ENCODE data around the gene HORMAD2. TPM values are rescaled to one million over a fixed set of nuclear protein-coding genes. Genes with fewer than 3 reads are reported as not detected.

Gene HORMAD2
- total RNA-seq, 1 donor from 2014 or later = not detected

DNA sequence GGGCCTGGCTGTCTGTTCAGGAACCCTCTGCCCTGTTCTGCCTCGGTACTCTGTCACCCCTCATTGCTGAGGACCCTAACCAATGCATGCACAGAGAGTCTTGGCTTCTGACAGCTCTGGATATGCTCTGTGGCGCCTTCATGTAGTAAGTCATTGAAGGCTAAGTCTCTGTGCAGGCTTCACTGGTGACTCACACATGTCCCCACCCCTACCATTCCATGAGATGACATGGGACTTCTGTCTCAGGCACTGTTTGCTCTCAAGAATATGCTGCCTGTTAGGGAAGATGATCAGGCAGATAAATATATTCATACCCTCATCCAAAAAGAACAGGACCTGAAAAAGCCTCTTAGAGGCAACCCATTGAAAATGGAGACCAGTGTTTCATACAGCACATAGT, 43.6 kb upstream of the HORMAD2 start:
- TF ChIP-seq, protein P1, sequence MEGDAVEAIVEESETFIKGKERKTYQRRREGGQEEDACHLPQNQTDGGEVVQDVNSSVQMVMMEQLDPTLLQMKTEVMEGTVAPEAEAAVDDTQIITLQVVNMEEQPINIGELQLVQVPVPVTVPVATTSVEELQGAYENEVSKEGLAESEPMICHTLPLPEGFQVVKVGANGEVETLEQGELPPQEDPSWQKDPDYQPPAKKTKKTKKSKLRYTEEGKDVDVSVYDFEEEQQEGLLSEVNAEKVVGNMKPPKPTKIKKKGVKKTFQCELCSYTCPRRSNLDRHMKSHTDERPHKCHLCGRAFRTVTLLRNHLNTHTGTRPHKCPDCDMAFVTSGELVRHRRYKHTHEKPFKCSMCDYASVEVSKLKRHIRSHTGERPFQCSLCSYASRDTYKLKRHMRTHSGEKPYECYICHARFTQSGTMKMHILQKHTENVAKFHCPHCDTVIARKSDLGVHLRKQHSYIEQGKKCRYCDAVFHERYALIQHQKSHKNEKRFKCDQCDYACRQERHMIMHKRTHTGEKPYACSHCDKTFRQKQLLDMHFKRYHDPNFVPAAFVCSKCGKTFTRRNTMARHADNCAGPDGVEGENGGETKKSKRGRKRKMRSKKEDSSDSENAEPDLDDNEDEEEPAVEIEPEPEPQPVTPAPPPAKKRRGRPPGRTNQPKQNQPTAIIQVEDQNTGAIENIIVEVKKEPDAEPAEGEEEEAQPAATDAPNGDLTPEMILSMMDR (IDR thresholded peaks at IDR 0.05) = no peak
- Mint-ChIP-seq H3K27me3 (ENCODE audit: unreplicated experiment) (no peaks in the 10 kb centered on the region), H3K4me1 (ENCODE audit: unreplicated experiment) (peaks cover 3% of the 10 kb centered on the region), H3K36me3 (ENCODE audit: unreplicated experiment) (peaks cover 4% of the 10 kb centered on the region), H3K9me3 (ENCODE audit: unreplicated experiment) (no peaks in the 10 kb centered on the region), H3K27ac (ENCODE audit: unreplicated experiment) (no peak overlapping the region), H3K4me3 (ENCODE audit: unreplicated experiment) (no peak overlapping the region)
- DNase-seq (ENCODE audit: extremely low spot score, unreplicated experiment) = no peak

GRCh38 chr22:30038219-30038618, 42.0 kb upstream of the HORMAD2 start:
- TF ChIP-seq, protein P1 (IDR thresholded peaks at IDR 0.05) = no peak
- Mint-ChIP-seq H3K4me3 (ENCODE audit: unreplicated experiment) (no peak overlapping the region), H3K27ac (ENCODE audit: unreplicated experiment) (no peak overlapping the region), H3K9me3 (ENCODE audit: unreplicated experiment) (no peaks in the 10 kb centered on the region), H3K4me1 (ENCODE audit: unreplicated experiment) (peaks cover 6% of the 10 kb centered on the region), H3K27me3 (ENCODE audit: unreplicated experiment) (no peaks in the 10 kb centered on the region), H3K36me3 (ENCODE audit: unreplicated experiment) (peaks cover 4% of the 10 kb centered on the region)
- DNase-seq (ENCODE audit: extremely low spot score, unreplicated experiment) = no peak

- TF ChIP-seq, protein P1 (IDR thresholded peaks at IDR 0.05) = no peak
- DNase-seq (ENCODE audit: extremely low spot score, unreplicated experiment) = peak; percentile 68
- Mint-ChIP-seq H3K27me3 (ENCODE audit: unreplicated experiment) (no peaks in the 10 kb centered on the region), H3K9me3 (ENCODE audit: unreplicated experiment) (no peaks in the 10 kb centered on the region), H3K4me1 (ENCODE audit: unreplicated experiment) (peaks cover 23% of the 10 kb centered on the region), H3K27ac (ENCODE audit: unreplicated experiment) (no peak overlapping the region), H3K4me3 (ENCODE audit: unreplicated experiment) (no peak overlapping the region), H3K36me3 (ENCODE audit: unreplicated experiment) (peaks cover 2% of the 10 kb centered on the region)
Measured at GRCh38 chr22:30040499-30041260, 39.6 kb upstream of the HORMAD2 start.

DNA sequence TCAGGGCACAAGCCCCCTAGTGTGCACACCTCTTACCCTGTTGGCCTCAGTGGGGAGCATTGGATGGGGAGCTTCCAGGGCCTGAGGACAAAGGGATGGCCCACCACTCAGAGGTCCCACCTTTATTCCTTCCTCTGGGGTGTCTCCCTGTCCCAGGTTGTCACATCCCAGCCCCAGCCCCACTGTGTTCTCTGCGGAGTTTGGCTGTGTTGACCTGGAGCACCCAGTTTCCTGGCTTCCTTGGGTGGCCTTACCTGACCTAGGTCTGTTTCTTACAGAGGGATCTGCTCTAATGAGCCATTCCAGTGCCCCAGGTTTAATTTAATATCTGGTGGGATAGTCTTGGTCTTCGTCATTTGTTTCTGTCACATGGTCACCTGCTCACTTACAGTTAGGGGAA, 38.8 kb upstream of the HORMAD2 start:
- H3K4me3 Mint-ChIP-seq (ENCODE audit: unreplicated experiment) = no peak overlapping the region
- H3K9me3 Mint-ChIP-seq (ENCODE audit: unreplicated experiment) = no peaks in the 10 kb centered on the region
- H3K27ac Mint-ChIP-seq (ENCODE audit: unreplicated experiment) = no peak overlapping the region
- H3K36me3 Mint-ChIP-seq (ENCODE audit: unreplicated experiment) = no peaks in the 10 kb centered on the region
- peaks cover 23% of the 10 kb centered on the region for H3K4me1 Mint-ChIP-seq (ENCODE audit: unreplicated experiment)
- peak; percentile 42 for DNase-seq (ENCODE audit: extremely low spot score, unreplicated experiment)
- no peaks in the 10 kb centered on the region for H3K27me3 Mint-ChIP-seq (ENCODE audit: unreplicated experiment)
- TF ChIP-seq, protein P1 (IDR thresholded peaks at IDR 0.05) = no peak

DNA sequence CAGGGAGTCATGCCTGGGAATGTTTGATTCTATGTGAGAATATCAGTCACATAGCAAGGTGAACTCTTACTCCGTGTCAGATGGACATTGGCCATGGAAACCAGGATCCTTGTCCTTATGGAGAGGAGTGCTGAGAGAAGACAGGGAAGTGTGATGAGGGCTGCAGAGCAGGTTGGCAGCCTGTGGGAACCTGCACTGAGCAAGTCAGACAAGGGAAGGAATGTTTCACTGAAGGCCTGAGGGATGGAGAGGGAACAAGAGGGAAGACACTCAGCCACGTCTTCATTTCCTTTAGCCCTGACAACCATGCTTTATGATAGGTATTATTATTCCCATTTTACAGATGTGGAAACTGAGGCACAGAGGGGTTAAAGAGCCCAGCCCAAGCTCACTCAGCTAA, 38.4 kb upstream of the HORMAD2 start:
- H3K4me3 Mint-ChIP-seq (ENCODE audit: unreplicated experiment) = no peak overlapping the region
- H3K4me1 Mint-ChIP-seq (ENCODE audit: unreplicated experiment) = peaks cover 23% of the 10 kb centered on the region
- no peaks in the 10 kb centered on the region for H3K9me3 Mint-ChIP-seq (ENCODE audit: unreplicated experiment)
- TF ChIP-seq, protein P1 (IDR thresholded peaks at IDR 0.05) = no peak
- no peaks in the 10 kb centered on the region for H3K27me3 Mint-ChIP-seq (ENCODE audit: unreplicated experiment)
- peak; percentile 6 for DNase-seq (ENCODE audit: extremely low spot score, unreplicated experiment)
- H3K36me3 Mint-ChIP-seq (ENCODE audit: unreplicated experiment) = no peaks in the 10 kb centered on the region
- H3K27ac Mint-ChIP-seq (ENCODE audit: unreplicated experiment) = no peak overlapping the region

All from osteocyte (in vitro differentiated cells).